Ishikawa (cell line): ENCODE data around the gene APOL4.

Experiments used
- CEBPB ChIP-seq: IDR thresholded peaks from 2 replicates; pipeline ENCODE4 v1.6.1; 2012
- CREB1 ChIP-seq: IDR thresholded peaks from 2 replicates; pipeline ENCODE4 v1.6.1; 2012; ENCODE audit warnings: low read depth
- EGR1 ChIP-seq: IDR thresholded peaks from 2 replicates; pipeline ENCODE4 v1.6.1; 2012
- EP300 ChIP-seq: IDR thresholded peaks from 2 replicates; pipeline ENCODE4 v1.6.1; 2012; ENCODE audit warnings: borderline replicate concordance
- FOXM1 ChIP-seq: IDR thresholded peaks from 2 replicates; pipeline ENCODE4 v1.6.1; 2012; ENCODE audit warnings: low read depth, borderline replicate concordance
- MAX ChIP-seq: IDR thresholded peaks from 2 replicates; pipeline ENCODE4 v1.6.1; 2012
- NFIC ChIP-seq: IDR thresholded peaks from 2 replicates; pipeline ENCODE4 v1.6.1; 2012
- RAD21 ChIP-seq: IDR thresholded peaks from 2 replicates; pipeline ENCODE4 v1.6.1; 2012; ENCODE audit warnings: low read depth
- REST ChIP-seq: IDR thresholded peaks from 2 replicates; pipeline ENCODE4 v1.6.1; 2012; ENCODE audit warnings: low read depth, mild to moderate bottlenecking
- TAF1 ChIP-seq: IDR thresholded peaks from 2 replicates; pipeline ENCODE4 v1.6.1; 2012; ENCODE audit warnings: low read depth, mild to moderate bottlenecking
- TCF12 ChIP-seq: IDR thresholded peaks from 2 replicates; pipeline ENCODE4 v1.6.1; 2012; ENCODE audit warnings: low read depth
- TEAD4 ChIP-seq: IDR thresholded peaks from 2 replicates; pipeline ENCODE4 v1.6.1; 2012
- USF1 ChIP-seq: IDR thresholded peaks from 2 replicates; pipeline ENCODE4 v1.6.1; 2012
- YY1 ChIP-seq: IDR thresholded peaks from 2 replicates; pipeline ENCODE4 v1.6.1; 2012; ENCODE audit warnings: low read depth
- ZBTB7A ChIP-seq: IDR thresholded peaks from 2 replicates; pipeline ENCODE4 v1.6.1; 2012; ENCODE audit warnings: low read depth

APOL4 gene

GRCh38 chr22:36239150-36239400 is 37.5 kb upstream of the APOL4 start:
- TF ChIP-seq RAD21 (no peak), MAX (no peak), FOXM1 (no peak), YY1 (no peak), EGR1 (no peak), REST (no peak), TEAD4 (no peak), NFIC (no peak), EP300 (no peak), TCF12 (no peak), USF1 (no peak), CREB1 (no peak), TAF1 (no peak), CEBPB (no peak), ZBTB7A (no peak)

- TF ChIP-seq EGR1 (no peak), TAF1 (no peak), FOXM1 (no peak), CEBPB (no peak), EP300 (no peak), NFIC (no peak), ZBTB7A (no peak), MAX (no peak), RAD21 (no peak), CREB1 (no peak)
Observed at GRCh38 chr22:36238373-36239149, 37.0 kb upstream of the APOL4 start.

- TF ChIP-seq NFIC (no peak), MAX (no peak), ZBTB7A (no peak), CREB1 (no peak), REST (no peak), EGR1 (no peak), RAD21 (no peak), YY1 (no peak)
Observed at GRCh38 chr22:36237462-36238372, 36.1 kb upstream of the APOL4 start.

GRCh38 chr22:36236388-36237319 is 35.0 kb upstream of the APOL4 start:
- TF ChIP-seq CREB1 = no peak
- TF ChIP-seq TAF1 = no peak
- TF ChIP-seq TCF12 = no peak
- TF ChIP-seq RAD21 = no peak
- TF ChIP-seq REST = no peak
